Panc1 (cell line): Measurements from ENCODE around the gene MSI2. TPM values are rescaled to one million over a fixed set of nuclear protein-coding genes. Genes with fewer than 3 reads are reported as not detected.

Source experiments
- ATAC-seq: fragments of 200-7000 bp; cut with Tn5 transposase; 2 replicates; pipeline ENCODE4 v1.9.1; 2020; ENCODE audit warnings: mild to moderate bottlenecking, moderate library complexity
- BruUV-seq: library from RNA; stranded (reverse); fragments of 400-500 nt; replicated peaks from 2 replicates; lab custom pipeline; 2021; lab: Mats Ljungman, UMichigan
- CTCF ChIA-PET: fragments of 300-600 bp; sonication (Branson Sonifier 250); formaldehyde crosslinking; loops from one replicate; lab custom pipeline; 2022; ENCODE audit warnings: antibody characterized with exemption; lab: Charles Lee
- POLR2A ChIA-PET: fragments of 300-600 bp; sonication (Branson Sonifier 250); formaldehyde crosslinking; loops from one replicate; lab custom pipeline; 2022; ENCODE audit warnings: antibody characterized with exemption; lab: Charles Lee
- DNase-seq: peaks from one replicate; pipeline ENCODE4 v3.0.0-alpha.2; 2010; ENCODE audit warnings: low read depth, low spot score
- H3K27ac ChIP-seq: 2 replicates; pipeline ENCODE4 v1.5.1; 2011; ENCODE audit warnings: mild to moderate bottlenecking, low read length, inconsistent platforms
- H3K27me3 ChIP-seq: fragments of 200-500 bp; sonication (Bioruptor generic); 2 replicates; pipeline ENCODE4 v1.6.0; 2014; ENCODE audit warnings: low read length, inconsistent platforms; ENCODE audit not compliant: control insufficient read depth, insufficient read depth
- H3K36me3 ChIP-seq: fragments of 200-500 bp; sonication (Bioruptor generic); 2 replicates; pipeline ENCODE4 v1.5.1; 2014; ENCODE audit warnings: inconsistent platforms, mild to moderate bottlenecking, low read length, moderate library complexity; ENCODE audit not compliant: control insufficient read depth, insufficient read depth
- H3K4me1 ChIP-seq: 2 replicates; pipeline ENCODE4 v1.5.1; 2011; ENCODE audit warnings: inconsistent platforms, mild to moderate bottlenecking, low read length, moderate library complexity; ENCODE audit not compliant: control insufficient read depth, insufficient read depth
- H3K4me3 ChIP-seq, 2 experiments: 2 replicates each; pipeline ENCODE4 v1.5.1; 2011 to 2012; ENCODE audit warnings: low read depth in 2 of 2, low read length in 2 of 2, mild to moderate bottlenecking in 2 of 2, inconsistent platforms in 1 of 2, moderate library complexity in 1 of 2
- H3K9me3 ChIP-seq: fragments of 200-500 bp; sonication (Bioruptor generic); 2 replicates; pipeline ENCODE4 v1.5.1; 2014; ENCODE audit warnings: low read depth, mild to moderate bottlenecking, inconsistent platforms, low read length, moderate library complexity; ENCODE audit not compliant: control insufficient read depth, insufficient read depth
- CTCF ChIP-seq: fragments of 450-650 bp; IDR thresholded peaks from 2 replicates; pipeline ENCODE4 v1.5.1; 2017; ENCODE audit warnings: mild to moderate bottlenecking
- POLR2AphosphoS5 ChIP-seq: IDR thresholded peaks from 2 replicates; pipeline ENCODE4 v1.6.1; 2012; ENCODE audit warnings: mild to moderate bottlenecking, low read depth, low read length, moderate library complexity
- REST ChIP-seq, 2 experiments: IDR thresholded peaks; 2 replicates each; pipeline ENCODE4 v1.6.1; 2011 to 2012; ENCODE audit warnings: low read depth in 2 of 2, control low read depth in 1 of 2, low read length in 1 of 2, mild to moderate bottlenecking in 1 of 2, moderate library complexity in 1 of 2; ENCODE audit not compliant: insufficient read depth in 1 of 2
- SIN3A ChIP-seq: IDR thresholded peaks from 2 replicates; pipeline ENCODE4 v1.6.1; 2012; ENCODE audit warnings: low read depth, mild to moderate bottlenecking, low read length, moderate library complexity, borderline replicate concordance; ENCODE audit not compliant: insufficient read depth
- TCF7L2 ChIP-seq: IDR thresholded peaks from 2 replicates; pipeline ENCODE4 v1.6.1; 2011; ENCODE audit warnings: mild to moderate bottlenecking, low read depth, low read length, inconsistent platforms
- in situ Hi-C: cut with HindIII; loops from 2 replicates; pipeline ENCODE4 v1.10.0; 2016; ENCODE audit warnings: low sequenced_read_pairs, low pct_unique_long_range_greater_than_20kb
- intact Hi-C: fragments of 100-400 bp; cut with micrococcal nuclease; formaldehyde crosslinking; loops from one replicate; pipeline ENCODE4 v1.10.0; 2022; ENCODE audit not compliant: unreplicated experiment
- total RNA-seq: library from RNA; stranded (reverse); gene quantifications from one replicate; pipeline ENCODE4 v1.2.1, GENCODE V29; 2021; ENCODE audit not compliant: unreplicated experiment

The MSI2 gene
- total RNA-seq, 1 experiment from 2014 or later, result 38.5 TPM

- ATAC-seq, result no peak
These were observed 428.6 kb downstream of the MSI2 start for GRCh38 chr17:57684711-57685498.

More at GRCh38 chr17:57684711-57685498, 428.6 kb downstream of the MSI2 start:
- Histone ChIP-seq H3K27ac (no peak overlapping the region), H3K4me3 (no peak overlapping the region), H3K27me3 (no peaks in the 10 kb centered on the region; the same call in 1 of the 2 replicates), H3K9me3 (no peaks in the 10 kb centered on the region), H3K36me3 (no peaks in the 10 kb centered on the region), H3K4me1 (no peaks in the 10 kb centered on the region)
- intact Hi-C loops (no loop called here), in situ Hi-C loops (no loop called here)
- no peak for DNase-seq
- BruUV-seq, result no TSS peak
- POLR2A ChIA-PET, result interaction anchor here (0.5 kb wide), 1 partner anchor 441 kb away, joined by 4 read pairs; no protein-coding TSS in a partner anchor
- TF ChIP-seq REST (IDR thresholded peaks at IDR 0.05; ENCODE audit: insufficient read depth in 1 of 2, low read depth in 2 of 2, low read length in 1 of 2), result no peak
- no peak for TF ChIP-seq SIN3A
- TF ChIP-seq TCF7L2, result no peak
- TF ChIP-seq CTCF, result no peak
- no peak for TF ChIP-seq POLR2AphosphoS5
- CTCF ChIA-PET, result no interaction called here
